ENCODE data around the gene AFMID. TPM values are rescaled to one million over a fixed set of nuclear protein-coding genes. Genes with fewer than 3 reads are reported as not detected.
A peak's percentile ranks its signal among the peaks of the same experiment; 100 is the strongest.

Gene AFMID
- total and polyA plus RNA-seq, 9 of the 15 experiments (the other 6 are each of a cell fraction or from before 2014, with no cell fraction given): 62.1 to 188 (median 74.4) TPM

DNA sequence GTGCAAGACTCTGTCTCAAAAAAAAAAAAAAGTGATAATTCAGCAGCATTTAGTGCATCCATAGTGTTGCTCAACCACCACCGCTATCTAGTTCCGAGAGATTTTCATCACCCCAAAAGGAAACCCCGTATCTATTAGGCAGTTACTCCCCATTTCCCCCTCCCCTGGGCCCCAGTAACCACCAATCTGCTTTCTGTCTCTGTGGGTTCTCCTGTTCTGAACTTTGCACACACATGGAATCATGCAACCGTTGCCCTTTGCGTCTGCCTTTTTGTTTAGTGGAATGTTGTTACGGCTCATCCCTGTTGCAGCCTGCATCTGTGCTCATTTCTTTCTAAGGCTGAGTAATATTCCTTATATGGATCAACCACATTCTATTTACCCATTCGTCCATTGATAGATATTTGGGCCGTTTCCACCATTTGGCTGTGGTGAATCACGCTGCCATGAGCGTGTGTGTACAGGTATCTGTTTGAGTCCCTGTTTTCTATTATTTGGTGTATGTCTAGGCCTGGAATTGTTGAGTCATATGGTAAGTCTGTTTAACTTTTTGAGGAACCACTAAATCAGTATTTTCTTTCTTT is 27.5 kb upstream of the AFMID start (continued):
- no peak for TF ChIP-seq ESRRB (CRISPR knock-in tag; IDR thresholded peaks at IDR 0.05; ENCODE audit: borderline replicate concordance)
- TF ChIP-seq MEF2D (tag; conservative IDR thresholded peaks at IDR 0.05; ENCODE audit: low read depth): no peak
- TF ChIP-seq, protein P1, sequence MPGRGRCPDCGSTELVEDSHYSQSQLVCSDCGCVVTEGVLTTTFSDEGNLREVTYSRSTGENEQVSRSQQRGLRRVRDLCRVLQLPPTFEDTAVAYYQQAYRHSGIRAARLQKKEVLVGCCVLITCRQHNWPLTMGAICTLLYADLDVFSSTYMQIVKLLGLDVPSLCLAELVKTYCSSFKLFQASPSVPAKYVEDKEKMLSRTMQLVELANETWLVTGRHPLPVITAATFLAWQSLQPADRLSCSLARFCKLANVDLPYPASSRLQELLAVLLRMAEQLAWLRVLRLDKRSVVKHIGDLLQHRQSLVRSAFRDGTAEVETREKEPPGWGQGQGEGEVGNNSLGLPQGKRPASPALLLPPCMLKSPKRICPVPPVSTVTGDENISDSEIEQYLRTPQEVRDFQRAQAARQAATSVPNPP (IDR thresholded peaks at IDR 0.05; ENCODE audit: borderline replicate concordance, insufficient read depth, insufficient read length): no peak
- TF ChIP-seq ZNF354B (CRISPR knock-in tag; IDR thresholded peaks at IDR 0.05): no peak
- no peak for TF ChIP-seq MAFG (tag; conservative IDR thresholded peaks at IDR 0.05)
- TF ChIP-seq CEBPB (tag; IDR thresholded peaks at IDR 0.05): peak; percentile 82
- TF ChIP-seq GABPB2 (CRISPR knock-in tag; conservative IDR thresholded peaks at IDR 0.05): no peak
- TF ChIP-seq HDAC6 (IDR thresholded peaks at IDR 0.05; ENCODE audit: low read depth, low read length): no peak
- TF ChIP-seq, protein P2, sequence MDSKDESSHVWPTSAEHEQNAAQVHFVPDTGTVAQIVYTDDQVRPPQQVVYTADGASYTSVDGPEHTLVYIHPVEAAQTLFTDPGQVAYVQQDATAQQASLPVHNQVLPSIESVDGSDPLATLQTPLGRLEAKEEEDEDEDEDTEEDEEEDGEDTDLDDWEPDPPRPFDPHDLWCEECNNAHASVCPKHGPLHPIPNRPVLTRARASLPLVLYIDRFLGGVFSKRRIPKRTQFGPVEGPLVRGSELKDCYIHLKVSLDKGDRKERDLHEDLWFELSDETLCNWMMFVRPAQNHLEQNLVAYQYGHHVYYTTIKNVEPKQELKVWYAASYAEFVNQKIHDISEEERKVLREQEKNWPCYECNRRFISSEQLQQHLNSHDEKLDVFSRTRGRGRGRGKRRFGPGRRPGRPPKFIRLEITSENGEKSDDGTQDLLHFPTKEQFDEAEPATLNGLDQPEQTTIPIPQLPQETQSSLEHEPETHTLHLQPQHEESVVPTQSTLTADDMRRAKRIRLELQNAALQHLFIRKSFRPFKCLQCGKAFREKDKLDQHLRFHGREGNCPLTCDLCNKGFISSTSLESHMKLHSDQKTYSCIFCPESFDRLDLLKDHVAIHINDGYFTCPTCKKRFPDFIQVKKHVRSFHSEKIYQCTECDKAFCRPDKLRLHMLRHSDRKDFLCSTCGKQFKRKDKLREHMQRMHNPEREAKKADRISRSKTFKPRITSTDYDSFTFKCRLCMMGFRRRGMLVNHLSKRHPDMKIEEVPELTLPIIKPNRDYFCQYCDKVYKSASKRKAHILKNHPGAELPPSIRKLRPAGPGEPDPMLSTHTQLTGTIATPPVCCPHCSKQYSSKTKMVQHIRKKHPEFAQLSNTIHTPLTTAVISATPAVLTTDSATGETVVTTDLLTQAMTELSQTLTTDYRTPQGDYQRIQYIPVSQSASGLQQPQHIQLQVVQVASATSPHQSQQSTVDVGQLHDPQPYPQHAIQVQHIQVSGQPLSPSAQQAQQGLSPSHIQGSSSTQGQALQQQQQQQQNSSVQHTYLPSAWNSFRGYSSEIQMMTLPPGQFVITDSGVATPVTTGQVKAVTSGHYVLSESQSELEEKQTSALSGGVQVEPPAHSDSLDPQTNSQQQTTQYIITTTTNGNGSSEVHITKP (IDR thresholded peaks at IDR 0.05; ENCODE audit: partially characterized antibody): peak; percentile 46
- no peak for TF ChIP-seq ETS2 (tag; IDR thresholded peaks at IDR 0.05; ENCODE audit: borderline replicate concordance, poor library complexity, severe bottlenecking)
- TF ChIP-seq, protein P3, sequence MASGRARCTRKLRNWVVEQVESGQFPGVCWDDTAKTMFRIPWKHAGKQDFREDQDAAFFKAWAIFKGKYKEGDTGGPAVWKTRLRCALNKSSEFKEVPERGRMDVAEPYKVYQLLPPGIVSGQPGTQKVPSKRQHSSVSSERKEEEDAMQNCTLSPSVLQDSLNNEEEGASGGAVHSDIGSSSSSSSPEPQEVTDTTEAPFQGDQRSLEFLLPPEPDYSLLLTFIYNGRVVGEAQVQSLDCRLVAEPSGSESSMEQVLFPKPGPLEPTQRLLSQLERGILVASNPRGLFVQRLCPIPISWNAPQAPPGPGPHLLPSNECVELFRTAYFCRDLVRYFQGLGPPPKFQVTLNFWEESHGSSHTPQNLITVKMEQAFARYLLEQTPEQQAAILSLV (tag; IDR thresholded peaks at IDR 0.05): no peak
- TF ChIP-seq, protein P4, sequence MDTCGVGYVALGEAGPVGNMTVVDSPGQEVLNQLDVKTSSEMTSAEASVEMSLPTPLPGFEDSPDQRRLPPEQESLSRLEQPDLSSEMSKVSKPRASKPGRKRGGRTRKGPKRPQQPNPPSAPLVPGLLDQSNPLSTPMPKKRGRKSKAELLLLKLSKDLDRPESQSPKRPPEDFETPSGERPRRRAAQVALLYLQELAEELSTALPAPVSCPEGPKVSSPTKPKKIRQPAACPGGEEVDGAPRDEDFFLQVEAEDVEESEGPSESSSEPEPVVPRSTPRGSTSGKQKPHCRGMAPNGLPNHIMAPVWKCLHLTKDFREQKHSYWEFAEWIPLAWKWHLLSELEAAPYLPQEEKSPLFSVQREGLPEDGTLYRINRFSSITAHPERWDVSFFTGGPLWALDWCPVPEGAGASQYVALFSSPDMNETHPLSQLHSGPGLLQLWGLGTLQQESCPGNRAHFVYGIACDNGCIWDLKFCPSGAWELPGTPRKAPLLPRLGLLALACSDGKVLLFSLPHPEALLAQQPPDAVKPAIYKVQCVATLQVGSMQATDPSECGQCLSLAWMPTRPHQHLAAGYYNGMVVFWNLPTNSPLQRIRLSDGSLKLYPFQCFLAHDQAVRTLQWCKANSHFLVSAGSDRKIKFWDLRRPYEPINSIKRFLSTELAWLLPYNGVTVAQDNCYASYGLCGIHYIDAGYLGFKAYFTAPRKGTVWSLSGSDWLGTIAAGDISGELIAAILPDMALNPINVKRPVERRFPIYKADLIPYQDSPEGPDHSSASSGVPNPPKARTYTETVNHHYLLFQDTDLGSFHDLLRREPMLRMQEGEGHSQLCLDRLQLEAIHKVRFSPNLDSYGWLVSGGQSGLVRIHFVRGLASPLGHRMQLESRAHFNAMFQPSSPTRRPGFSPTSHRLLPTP (IDR thresholded peaks at IDR 0.05; ENCODE audit: borderline replicate concordance, extremely low read depth, insufficient read length): no peak
- TF ChIP-seq, protein P5, sequence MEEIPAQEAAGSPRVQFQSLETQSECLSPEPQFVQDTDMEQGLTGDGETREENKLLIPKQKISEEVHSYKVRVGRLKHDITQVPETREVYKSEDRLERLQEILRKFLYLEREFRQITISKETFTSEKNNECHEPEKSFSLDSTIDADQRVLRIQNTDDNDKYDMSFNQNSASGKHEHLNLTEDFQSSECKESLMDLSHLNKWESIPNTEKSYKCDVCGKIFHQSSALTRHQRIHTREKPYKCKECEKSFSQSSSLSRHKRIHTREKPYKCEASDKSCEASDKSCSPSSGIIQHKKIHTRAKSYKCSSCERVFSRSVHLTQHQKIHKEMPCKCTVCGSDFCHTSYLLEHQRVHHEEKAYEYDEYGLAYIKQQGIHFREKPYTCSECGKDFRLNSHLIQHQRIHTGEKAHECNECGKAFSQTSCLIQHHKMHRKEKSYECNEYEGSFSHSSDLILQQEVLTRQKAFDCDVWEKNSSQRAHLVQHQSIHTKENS (CRISPR knock-in tag; IDR thresholded peaks at IDR 0.05): no peak
- TF ChIP-seq PHB2 (IDR thresholded peaks at IDR 0.05; ENCODE audit: low read depth): no peak
- TF ChIP-seq, protein P6, sequence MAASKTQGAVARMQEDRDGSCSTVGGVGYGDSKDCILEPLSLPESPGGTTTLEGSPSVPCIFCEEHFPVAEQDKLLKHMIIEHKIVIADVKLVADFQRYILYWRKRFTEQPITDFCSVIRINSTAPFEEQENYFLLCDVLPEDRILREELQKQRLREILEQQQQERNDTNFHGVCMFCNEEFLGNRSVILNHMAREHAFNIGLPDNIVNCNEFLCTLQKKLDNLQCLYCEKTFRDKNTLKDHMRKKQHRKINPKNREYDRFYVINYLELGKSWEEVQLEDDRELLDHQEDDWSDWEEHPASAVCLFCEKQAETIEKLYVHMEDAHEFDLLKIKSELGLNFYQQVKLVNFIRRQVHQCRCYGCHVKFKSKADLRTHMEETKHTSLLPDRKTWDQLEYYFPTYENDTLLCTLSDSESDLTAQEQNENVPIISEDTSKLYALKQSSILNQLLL (CRISPR knock-in tag; IDR thresholded peaks at IDR 0.05; ENCODE audit: borderline replicate concordance): no peak
